Skeletal muscle satellite cell (primary cell): ENCODE data around the gene TUSC7. TPM values are rescaled to one million over a fixed set of nuclear protein-coding genes. Genes with fewer than 3 reads are reported as not detected.

ENCODE experiments used
- H3K27me3 ChIP-seq: 2 replicates; pipeline ENCODE4 v1.7.0; 2013; ENCODE audit warnings: low read length; ENCODE audit not compliant: control insufficient read depth, insufficient read depth
- H3K36me3 ChIP-seq: 2 replicates; pipeline ENCODE4 v1.7.0; 2013; ENCODE audit warnings: mild to moderate bottlenecking, control low read depth, low read length; ENCODE audit not compliant: insufficient read depth
- H3K4me1 ChIP-seq: 2 replicates; pipeline ENCODE4 v1.7.0; 2013; ENCODE audit warnings: low read length; ENCODE audit not compliant: control insufficient read depth, insufficient read depth
- H3K4me2 ChIP-seq: 2 replicates; pipeline ENCODE4 v1.7.0; 2013; ENCODE audit warnings: mild to moderate bottlenecking, low read length
- H3K4me3 ChIP-seq: 2 replicates; pipeline ENCODE4 v1.7.0; 2013; ENCODE audit warnings: low read length
- H3K9ac ChIP-seq: 2 replicates; pipeline ENCODE4 v1.7.0; 2013; ENCODE audit warnings: mild to moderate bottlenecking, low read depth, low read length, moderate library complexity
- H3K9me3 ChIP-seq: replicated peaks from 2 replicates; pipeline ENCODE4 v1.7.0; 2013; ENCODE audit warnings: mild to moderate bottlenecking, control low read depth, low read length
- total RNA-seq: library from RNA; depleted of rRNA; stranded (reverse); fragments of >200 nt; gene quantifications from 2 replicates; pipeline ENCODE4 v1.2.3, GENCODE V29; 2012; rRNA removed

The TUSC7 gene
- total RNA-seq, result not detected in 2 replicates

DNA sequence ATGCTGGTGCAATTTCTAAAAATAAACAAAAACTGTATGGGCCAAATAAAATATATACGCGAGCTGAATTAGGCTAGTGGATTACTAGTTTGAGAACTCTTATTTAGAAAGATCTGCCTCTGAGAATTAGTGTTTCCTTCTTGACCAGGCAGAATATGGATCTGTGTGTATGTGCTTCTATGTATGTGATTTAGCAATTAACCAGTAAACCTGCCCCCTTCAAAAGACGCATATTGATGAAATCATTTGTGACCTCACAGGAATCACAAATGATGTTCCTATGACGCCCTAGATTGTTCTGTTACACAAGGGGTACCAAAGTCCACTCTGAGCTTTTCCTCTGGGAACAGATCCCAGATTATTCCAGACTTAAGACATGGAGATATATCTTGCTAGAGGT is at the start of gene TUSC7:
TSS of gene TUSC7 (plus strand) at position 301 of the 400 bp plus-strand sequence.
- Histone ChIP-seq H3K4me2 (no peak within 1 kb of the TSS), H3K36me3 (no peaks in the 10 kb centered on the region), H3K4me3 (no peak within 1 kb of the TSS), H3K9me3 (no peaks in the 10 kb centered on the region), H3K4me1 (no peaks in the 10 kb centered on the region), H3K9ac (no peak within 1 kb of the TSS), H3K27me3 (no peaks in the 10 kb centered on the region)

DNA sequence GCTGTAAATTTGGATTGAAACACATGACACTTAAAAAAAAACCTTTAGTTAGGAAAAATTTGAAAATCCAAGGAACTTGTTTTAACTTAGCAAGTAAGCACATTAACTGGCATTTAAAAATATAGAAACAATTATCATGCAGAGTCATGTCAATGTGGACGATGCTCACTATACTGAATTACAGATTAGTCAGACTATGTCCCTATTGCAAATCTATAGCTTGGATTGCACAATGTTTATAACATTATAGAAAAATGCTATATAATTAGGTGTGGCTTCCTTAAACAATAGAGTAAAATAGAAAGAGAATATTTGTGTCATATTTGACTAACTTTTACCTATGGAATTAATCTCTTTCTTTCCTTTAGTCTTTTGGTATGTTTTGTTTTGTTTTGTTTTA is 48.4 kb upstream of the TUSC7 start:
- no peaks in the 10 kb centered on the region for H3K4me1 ChIP-seq
- no peaks in the 10 kb centered on the region for H3K9me3 ChIP-seq
- H3K9ac ChIP-seq, result no peak overlapping the region
- no peak overlapping the region for H3K4me2 ChIP-seq
- no peaks in the 10 kb centered on the region for H3K27me3 ChIP-seq
- no peaks in the 10 kb centered on the region for H3K36me3 ChIP-seq
- H3K4me3 ChIP-seq, result no peak overlapping the region

DNA sequence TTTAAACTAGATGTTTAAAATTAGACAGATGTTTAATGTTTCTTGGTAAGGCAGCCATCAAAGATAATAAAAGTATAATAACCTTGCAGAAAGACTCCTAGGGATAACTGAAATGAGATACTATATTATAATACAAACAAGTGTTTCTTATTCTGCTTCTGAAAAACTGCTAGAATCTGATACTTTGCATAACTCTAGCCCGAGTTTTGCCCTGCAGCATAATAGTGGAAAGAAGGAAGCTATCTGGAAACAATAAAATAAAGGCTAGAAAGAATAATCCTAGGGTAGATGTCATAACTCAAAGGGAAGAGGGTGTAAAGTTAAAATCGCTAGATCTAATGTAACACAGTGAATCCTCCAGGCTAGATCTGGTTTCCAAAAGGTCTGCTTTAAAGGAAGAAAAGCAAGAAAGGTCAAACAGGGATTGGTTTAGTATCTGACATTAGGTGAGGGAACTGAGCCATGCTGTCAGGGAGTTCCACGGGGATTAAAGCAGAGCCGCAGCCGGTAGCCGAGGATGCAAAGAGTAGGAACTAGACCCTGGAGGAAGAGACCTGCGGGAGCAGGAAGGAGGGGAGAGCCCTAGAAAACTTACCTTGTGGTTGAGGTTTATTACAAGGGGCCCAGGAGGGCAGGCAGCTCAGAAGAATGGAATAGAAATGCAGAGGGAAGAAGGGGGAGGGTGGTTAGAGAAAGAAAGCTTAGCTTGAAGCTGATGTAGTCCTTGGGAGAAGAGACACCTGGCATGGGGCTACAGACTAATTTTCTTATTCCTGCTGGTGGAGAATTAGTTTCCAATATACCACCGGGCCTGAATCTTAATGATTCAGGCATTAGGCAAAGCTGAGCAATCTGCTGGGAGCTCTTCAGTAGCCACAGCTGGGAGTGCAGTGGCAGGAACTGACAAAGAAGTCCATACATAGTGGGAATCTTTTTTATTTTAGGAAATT is 46.1 kb upstream of the TUSC7 start:
- H3K4me1 ChIP-seq, result no peaks in the 10 kb centered on the region
- no peaks in the 10 kb centered on the region for H3K27me3 ChIP-seq
- no peak overlapping the region for H3K4me3 ChIP-seq
- no peaks in the 10 kb centered on the region for H3K9me3 ChIP-seq
- no peaks in the 10 kb centered on the region for H3K36me3 ChIP-seq
- no peak overlapping the region for H3K9ac ChIP-seq
- H3K4me2 ChIP-seq, result no peak overlapping the region

DNA sequence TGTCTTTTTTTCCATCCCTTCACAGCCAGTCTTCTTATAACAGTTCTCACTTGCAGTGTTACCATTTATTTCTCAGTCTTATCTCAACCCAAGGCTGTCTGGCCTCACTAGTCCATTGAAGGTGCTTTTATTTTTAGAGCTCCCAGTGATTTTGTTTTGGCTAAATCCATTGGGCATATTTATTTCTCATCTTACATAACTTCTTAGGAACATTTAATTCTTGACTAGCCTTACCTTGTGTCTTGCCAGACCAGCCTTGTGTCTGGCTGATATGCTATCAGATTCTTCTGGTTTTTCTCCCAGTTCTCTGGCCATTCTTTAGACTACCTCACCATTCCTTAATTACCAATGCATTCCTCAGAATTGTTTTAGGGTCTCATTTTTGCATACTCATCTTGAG is 42.3 kb upstream of the TUSC7 start:
- Histone ChIP-seq H3K4me2 (no peak overlapping the region), H3K4me3 (no peak overlapping the region), H3K9ac (no peak overlapping the region), H3K4me1 (no peaks in the 10 kb centered on the region), H3K27me3 (no peaks in the 10 kb centered on the region), H3K36me3 (no peaks in the 10 kb centered on the region), H3K9me3 (peaks cover 4% of the 10 kb centered on the region)

DNA sequence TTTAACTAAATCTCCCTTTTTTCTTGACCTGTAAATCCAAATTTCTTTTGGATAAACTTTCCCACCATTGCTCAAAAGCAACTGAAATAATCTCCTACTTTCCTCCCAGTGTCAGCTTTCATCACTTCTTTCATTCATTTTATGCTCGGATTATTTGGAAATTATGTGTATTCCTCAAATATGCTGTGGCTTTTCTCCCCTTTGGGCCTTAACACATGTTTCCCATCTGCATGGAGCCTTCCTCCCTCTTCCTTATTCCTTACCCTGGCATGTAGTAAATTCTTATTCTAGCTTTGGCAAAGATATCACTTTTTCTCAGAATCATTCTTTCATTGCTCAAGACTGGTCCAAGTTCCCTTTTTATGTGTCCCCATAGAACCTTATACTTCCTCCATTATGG is 41.8 kb upstream of the TUSC7 start:
- H3K4me3 ChIP-seq, result no peak overlapping the region
- H3K36me3 ChIP-seq, result no peaks in the 10 kb centered on the region
- H3K27me3 ChIP-seq, result no peaks in the 10 kb centered on the region
- no peak overlapping the region for H3K9ac ChIP-seq
- no peaks in the 10 kb centered on the region for H3K4me1 ChIP-seq
- peaks cover 4% of the 10 kb centered on the region for H3K9me3 ChIP-seq
- H3K4me2 ChIP-seq, result no peak overlapping the region

DNA sequence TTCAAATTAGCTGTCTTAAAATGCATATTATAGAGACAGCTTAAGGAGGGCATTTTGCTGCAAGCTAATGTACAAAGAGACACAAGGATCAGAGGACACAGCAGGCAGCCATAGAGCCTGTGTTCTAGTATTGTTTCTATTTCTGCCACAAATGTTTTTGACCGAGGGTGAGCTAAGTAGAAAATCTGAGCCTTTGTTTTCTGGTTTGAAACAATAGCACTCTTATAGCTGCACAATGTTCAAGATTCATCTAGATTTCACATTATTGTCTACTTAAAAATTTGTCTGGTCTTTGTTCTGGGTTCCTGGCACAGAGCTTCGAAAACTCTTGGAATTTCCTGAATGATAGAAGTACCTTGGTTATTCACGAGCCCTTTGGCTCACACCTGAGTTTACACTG is 40.0 kb upstream of the TUSC7 start:
- Histone ChIP-seq H3K9ac (no peak overlapping the region), H3K4me3 (no peak overlapping the region), H3K36me3 (no peaks in the 10 kb centered on the region)

DNA sequence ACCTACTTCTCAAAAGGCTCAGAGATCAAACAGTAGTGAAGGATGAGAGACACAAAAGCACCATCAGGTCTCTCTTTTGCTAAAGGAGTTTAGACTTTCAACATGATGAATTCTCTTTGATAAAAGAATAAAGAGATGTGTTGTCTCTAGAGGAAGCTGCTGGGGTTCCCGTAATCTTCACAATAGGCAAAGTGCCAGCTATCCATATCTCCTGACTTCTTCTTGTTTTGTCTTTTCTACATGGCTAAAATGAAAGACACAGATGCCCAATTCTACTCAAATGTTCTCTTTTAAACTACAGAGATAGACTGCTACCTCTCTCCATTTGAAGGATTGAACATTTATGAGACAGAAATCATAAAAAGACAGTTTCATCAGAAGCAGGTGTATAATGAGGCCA is 38.4 kb upstream of the TUSC7 start:
- H3K27me3 ChIP-seq, result no peaks in the 10 kb centered on the region
- no peak overlapping the region for H3K4me2 ChIP-seq
- no peaks in the 10 kb centered on the region for H3K36me3 ChIP-seq
- H3K9ac ChIP-seq, result no peak overlapping the region
- H3K4me1 ChIP-seq, result no peaks in the 10 kb centered on the region
- no peak overlapping the region for H3K4me3 ChIP-seq
- peaks cover 4% of the 10 kb centered on the region for H3K9me3 ChIP-seq

More for the DNA sequence above, 40.0 kb upstream of the TUSC7 start:
- Histone ChIP-seq H3K4me2 (no peak overlapping the region), H3K9me3 (peaks cover 4% of the 10 kb centered on the region), H3K27me3 (no peaks in the 10 kb centered on the region), H3K4me1 (no peaks in the 10 kb centered on the region)

DNA sequence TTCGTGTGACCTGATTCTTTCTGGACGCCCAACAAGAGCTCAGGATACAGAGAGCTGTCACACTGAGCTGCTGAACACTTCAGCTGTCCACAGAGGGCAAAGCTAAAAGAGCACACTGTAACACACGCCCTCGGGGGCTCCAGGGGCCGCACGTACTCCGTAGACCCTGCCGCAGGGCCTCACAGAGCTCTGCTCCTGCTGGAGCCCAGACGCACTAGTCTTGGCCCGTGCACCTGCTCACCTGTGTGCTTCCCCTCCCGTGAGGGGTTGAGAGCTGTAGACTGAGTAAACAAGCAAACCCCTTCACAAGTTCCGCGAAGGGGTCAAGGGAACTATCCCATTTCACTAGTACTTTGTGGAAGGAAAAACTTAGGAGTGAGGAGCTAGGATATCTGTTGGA is 30.7 kb upstream of the TUSC7 start:
- H3K9me3 ChIP-seq, result peaks cover 5% of the 10 kb centered on the region
- no peak overlapping the region for H3K9ac ChIP-seq
- H3K36me3 ChIP-seq, result no peaks in the 10 kb centered on the region
- H3K4me3 ChIP-seq, result no peak overlapping the region
- no peaks in the 10 kb centered on the region for H3K27me3 ChIP-seq
- H3K4me2 ChIP-seq, result no peak overlapping the region
- H3K4me1 ChIP-seq, result no peaks in the 10 kb centered on the region

DNA sequence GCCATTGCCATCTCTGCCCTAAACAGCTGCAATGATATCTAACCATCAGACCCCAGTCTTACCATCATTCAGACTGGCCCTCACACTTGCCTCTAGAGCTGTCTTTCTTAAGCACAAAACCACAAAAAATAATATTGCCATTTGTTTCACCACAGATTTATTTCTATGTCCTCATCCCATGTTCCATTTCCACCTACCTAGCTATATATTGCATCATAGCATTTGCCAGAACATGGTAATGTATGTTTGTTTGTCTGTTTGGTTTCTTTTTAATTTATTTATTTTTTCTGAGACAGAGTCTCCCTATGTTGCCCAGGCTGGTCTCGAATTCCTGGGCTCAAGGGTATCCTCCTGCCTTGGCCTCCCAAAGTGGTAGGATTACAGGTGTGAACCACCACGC is 18.5 kb upstream of the TUSC7 start:
- H3K4me3 ChIP-seq, result no peak overlapping the region

DNA sequence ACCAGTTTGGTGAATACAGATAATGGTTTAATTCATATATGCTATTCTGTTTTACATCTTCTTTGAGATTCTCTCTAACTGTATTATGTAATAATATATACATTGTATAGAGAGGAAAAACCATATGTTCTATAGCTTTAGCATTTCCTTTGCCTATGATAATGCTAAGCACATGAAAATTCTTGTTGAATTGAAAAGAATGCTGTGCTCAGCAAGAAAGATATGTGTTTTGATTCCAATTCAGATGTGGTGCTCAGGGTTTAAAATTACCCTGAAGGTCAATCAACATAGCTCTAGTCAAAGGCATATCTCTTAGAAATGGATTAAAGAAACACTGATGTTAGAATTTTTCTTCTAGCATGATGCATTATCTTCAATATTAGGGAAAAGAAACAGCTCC is 8.5 kb upstream of the TUSC7 start:
- no peaks in the 10 kb centered on the region for H3K4me1 ChIP-seq
- no peak overlapping the region for H3K4me3 ChIP-seq
- H3K36me3 ChIP-seq, result no peaks in the 10 kb centered on the region
- H3K9ac ChIP-seq, result no peak overlapping the region
- H3K27me3 ChIP-seq, result no peaks in the 10 kb centered on the region
- no peaks in the 10 kb centered on the region for H3K9me3 ChIP-seq
- H3K4me2 ChIP-seq, result no peak overlapping the region

More for the DNA sequence above, 18.5 kb upstream of the TUSC7 start:
- no peaks in the 10 kb centered on the region for H3K36me3 ChIP-seq
- no peaks in the 10 kb centered on the region for H3K4me1 ChIP-seq
- H3K9ac ChIP-seq, result no peak overlapping the region
- H3K4me2 ChIP-seq, result no peak overlapping the region
- H3K27me3 ChIP-seq, result no peaks in the 10 kb centered on the region
- H3K9me3 ChIP-seq, result no peaks in the 10 kb centered on the region

DNA sequence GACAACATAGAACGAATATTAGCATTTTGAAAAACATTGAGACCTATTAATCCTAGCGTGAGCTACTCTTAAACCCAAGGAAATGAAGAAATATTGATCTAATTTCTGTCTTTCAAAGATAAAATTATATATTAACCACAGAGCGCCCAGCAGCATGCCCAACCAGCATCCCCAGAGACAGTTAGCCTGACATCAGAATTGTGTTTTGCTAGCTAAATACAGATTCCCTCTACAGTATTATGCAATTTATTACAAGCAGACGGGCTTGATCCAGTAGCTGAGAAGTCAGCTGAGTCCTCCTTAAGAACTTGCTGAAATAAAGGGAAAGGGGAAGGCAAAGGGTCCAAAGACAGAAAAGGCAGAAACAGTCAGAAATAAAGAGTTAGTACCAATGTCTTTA is 7.2 kb upstream of the TUSC7 start:
- H3K4me1 ChIP-seq, result no peaks in the 10 kb centered on the region
- H3K4me3 ChIP-seq, result no peak overlapping the region
- H3K36me3 ChIP-seq, result no peaks in the 10 kb centered on the region
- H3K4me2 ChIP-seq, result no peak overlapping the region
- H3K9ac ChIP-seq, result no peak overlapping the region
- no peaks in the 10 kb centered on the region for H3K9me3 ChIP-seq
- no peaks in the 10 kb centered on the region for H3K27me3 ChIP-seq

DNA sequence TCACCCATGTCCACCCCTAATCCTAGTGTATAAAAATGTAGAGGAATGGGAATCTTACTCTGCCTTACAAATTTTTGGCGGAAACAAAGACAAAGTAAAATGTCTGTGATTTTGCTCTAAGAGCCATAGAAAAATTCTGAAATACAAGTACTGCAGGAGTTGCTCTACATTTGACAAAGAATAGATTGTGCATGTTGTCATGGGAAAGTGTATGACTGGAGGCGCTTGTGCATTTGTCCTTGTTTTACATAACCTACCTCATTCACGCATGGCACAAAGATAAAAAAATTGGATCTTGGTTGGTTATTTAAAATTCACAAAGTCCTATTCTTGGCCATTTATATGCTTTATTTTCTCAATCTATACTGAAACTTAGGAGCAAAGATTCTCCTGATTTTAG is 2.0 kb upstream of the TUSC7 start:
- no peak overlapping the region for H3K9ac ChIP-seq
- no peaks in the 10 kb centered on the region for H3K9me3 ChIP-seq
- H3K4me3 ChIP-seq, result no peak overlapping the region
- H3K36me3 ChIP-seq, result no peaks in the 10 kb centered on the region
- no peaks in the 10 kb centered on the region for H3K27me3 ChIP-seq
- H3K4me2 ChIP-seq, result no peak overlapping the region
- H3K4me1 ChIP-seq, result no peaks in the 10 kb centered on the region
